H1 (cell line): ENCODE measurements around the gene RERE. TPM values are rescaled to one million over a fixed set of nuclear protein-coding genes. Genes with fewer than 3 reads are reported as not detected.

Source experiments
- CBX5 ChIP-seq: fragments of 300-800, 300-1000 bp; sonication (generic); IDR thresholded peaks from 2 replicates; pipeline ENCODE4 v1.7.1; 2016; ENCODE audit warnings: antibody characterized with exemption, low read length, low read depth
- SP1 ChIP-seq: IDR thresholded peaks from 2 replicates; pipeline ENCODE4 v1.6.1; 2011; ENCODE audit warnings: low read depth, low read length
- polyA plus RNA-seq, 7 experiments: library from polyadenylated mRNA; depleted of rRNA in 3 of 7; stranded (reverse) in 5 of 7; unstranded in 2 of 7; fragments of >200 nt in 5 of 7; fragments of 200-250 nt in 2 of 7; gene quantifications; 1 replicate in 5 of 7; 2 replicates in 1 of 7; 4 replicates in 1 of 7; pipeline versions ENCODE4 v1.2.1 to v1.2.3, GENCODE V29; 2011 to 2013; ENCODE audit warnings: missing spikeins in 2 of 7, mixed read lengths in 2 of 7
- total RNA-seq: library from RNA; stranded (reverse); fragmentation: NEBNext Ultra II Directional; extraction: Animal tissue kit (Norgen Biotek cat#: 25700); gene quantifications from 2 replicates; pipeline ENCODE4 v1.2.1, GENCODE V29; 2021

The RERE gene
- total and polyA plus RNA-seq, 2 of the 8 experiments (the other 6 are each of a cell fraction or from before 2014, with no cell fraction given), result 15.3 to 142 TPM

DNA sequence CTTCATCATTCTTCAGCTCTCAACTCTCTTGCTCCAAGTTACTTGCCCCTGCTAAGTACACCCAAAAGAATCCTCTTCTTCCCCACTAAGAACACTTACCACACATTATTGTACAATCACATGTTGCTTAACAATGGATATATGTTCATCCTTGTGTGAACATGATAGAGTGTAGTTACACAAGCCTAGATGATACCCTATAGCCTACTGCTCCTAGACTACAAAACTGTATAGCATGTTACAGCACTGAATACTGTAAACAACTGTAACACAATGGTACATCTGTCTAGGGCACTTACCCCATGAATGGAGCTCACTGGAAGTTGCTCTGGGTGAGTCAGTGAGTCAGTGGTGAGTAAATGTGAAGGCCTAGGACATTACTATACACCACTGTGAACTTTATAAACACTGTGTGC, 77.4 kb downstream of the RERE start (continued):
- no peak for TF ChIP-seq CBX5
- TF ChIP-seq SP1, result no peak
